Cardiac muscle cell (in vitro differentiated cells and primary cell): ENCODE data around the gene TMED3. TPM values are rescaled to one million over a fixed set of nuclear protein-coding genes. Genes with fewer than 3 reads are reported as not detected.

Source experiments
- DNase-seq, 2 donors: peaks; one replicate each; pipeline versions ENCODE4 v3.0.0 to v3.0.0-alpha.2; 2010 to 2017; ENCODE audit warnings: low read depth in 1 of 2, low spot score in 1 of 2
- H3K27ac ChIP-seq: fragments of 200-600 bp; sonication (generic); 2 replicates; pipeline ENCODE4 v1.5.1; 2016
- H3K27me3 ChIP-seq: fragments of 200-600 bp; sonication (generic); 2 replicates; pipeline ENCODE4 v1.6.0; 2016; ENCODE audit warnings: control low read depth
- H3K36me3 ChIP-seq: fragments of 200-600 bp; sonication (generic); 2 replicates; pipeline ENCODE4 v1.5.1; 2016; ENCODE audit warnings: control low read depth
- H3K4me1 ChIP-seq: fragments of 200-600 bp; sonication (generic); 2 replicates; pipeline ENCODE4 v1.8.1; 2017; ENCODE audit warnings: low read depth, mild to moderate bottlenecking, mixed run types
- H3K4me3 ChIP-seq: fragments of 200-600 bp; sonication (generic); 2 replicates; pipeline ENCODE4 v1.5.1; 2016; ENCODE audit warnings: mild to moderate bottlenecking
- H3K9me3 ChIP-seq: fragments of 200-600 bp; sonication (generic); 2 replicates; pipeline ENCODE4 v1.5.1; 2017; ENCODE audit warnings: low read depth, mild to moderate bottlenecking, control low read depth
- polyA plus RNA-seq: library from polyadenylated mRNA; unstranded; fragments of >200 nt; fragmentation: Nextera tagmentation; extraction: Ambion mirVana; gene quantifications from 2 replicates; pipeline ENCODE4 v1.2.1, GENCODE V29; 2016
- total RNA-seq: library from RNA; depleted of rRNA; stranded (reverse); fragments of >200 nt; gene quantifications from 2 replicates; pipeline ENCODE4 v1.2.3, GENCODE V29; 2016
- TF ChIP-seq, protein P1 (sequence below): IDR thresholded peaks from 2 replicates; pipeline ENCODE4 v1.5.1; 2012; ENCODE audit warnings: low read depth, mild to moderate bottlenecking, low read length

Gene TMED3
- total and polyA plus RNA-seq, 2 experiments from 2014 or later: 74.3 to 74.6 TPM

DNA sequence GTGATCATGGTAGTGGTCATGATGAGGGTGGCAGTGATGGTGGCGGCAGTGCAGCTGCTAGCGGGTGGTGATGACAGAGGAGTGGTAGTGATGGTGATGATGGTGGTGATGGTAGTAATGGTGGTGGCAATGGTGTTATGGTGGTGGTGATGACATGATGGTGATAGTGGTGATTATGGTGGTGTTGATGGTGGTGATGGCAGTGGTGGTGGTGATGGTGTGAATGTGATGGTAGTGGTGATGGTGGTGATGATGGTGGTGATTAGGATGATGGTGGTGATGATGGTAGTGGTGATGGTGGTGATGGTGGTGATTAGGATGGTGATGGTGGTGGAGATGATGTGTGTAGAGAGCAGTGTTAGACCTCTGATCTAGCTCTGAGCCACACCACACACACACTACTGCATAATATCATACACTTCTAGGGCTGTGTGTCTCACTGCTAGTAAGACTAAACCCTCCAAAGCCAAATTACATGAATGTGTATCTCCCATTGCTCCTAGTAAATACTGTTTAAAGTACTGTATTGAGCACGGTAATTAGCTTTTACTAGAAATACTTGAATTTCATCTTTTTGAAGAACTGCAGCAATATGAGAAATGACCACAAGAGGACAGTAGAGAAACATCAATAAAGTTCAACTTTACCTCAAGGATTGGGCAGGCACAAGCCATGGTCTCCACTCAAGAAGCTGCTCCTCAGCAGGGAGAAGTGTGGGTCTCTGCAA is 28.8 kb downstream of the TMED3 start:
- H3K36me3 ChIP-seq: no peaks in the 10 kb centered on the region
- H3K9me3 ChIP-seq: no peaks in the 10 kb centered on the region
- no peak overlapping the region for H3K4me3 ChIP-seq
- TF ChIP-seq, protein P1, sequence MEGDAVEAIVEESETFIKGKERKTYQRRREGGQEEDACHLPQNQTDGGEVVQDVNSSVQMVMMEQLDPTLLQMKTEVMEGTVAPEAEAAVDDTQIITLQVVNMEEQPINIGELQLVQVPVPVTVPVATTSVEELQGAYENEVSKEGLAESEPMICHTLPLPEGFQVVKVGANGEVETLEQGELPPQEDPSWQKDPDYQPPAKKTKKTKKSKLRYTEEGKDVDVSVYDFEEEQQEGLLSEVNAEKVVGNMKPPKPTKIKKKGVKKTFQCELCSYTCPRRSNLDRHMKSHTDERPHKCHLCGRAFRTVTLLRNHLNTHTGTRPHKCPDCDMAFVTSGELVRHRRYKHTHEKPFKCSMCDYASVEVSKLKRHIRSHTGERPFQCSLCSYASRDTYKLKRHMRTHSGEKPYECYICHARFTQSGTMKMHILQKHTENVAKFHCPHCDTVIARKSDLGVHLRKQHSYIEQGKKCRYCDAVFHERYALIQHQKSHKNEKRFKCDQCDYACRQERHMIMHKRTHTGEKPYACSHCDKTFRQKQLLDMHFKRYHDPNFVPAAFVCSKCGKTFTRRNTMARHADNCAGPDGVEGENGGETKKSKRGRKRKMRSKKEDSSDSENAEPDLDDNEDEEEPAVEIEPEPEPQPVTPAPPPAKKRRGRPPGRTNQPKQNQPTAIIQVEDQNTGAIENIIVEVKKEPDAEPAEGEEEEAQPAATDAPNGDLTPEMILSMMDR: peak; percentile 90
- peak; percentile 53 to 75 for DNase-seq
- H3K27me3 ChIP-seq: no peaks in the 10 kb centered on the region
- H3K4me1 ChIP-seq: no peaks in the 10 kb centered on the region
- H3K27ac ChIP-seq: no peak overlapping the region

DNA sequence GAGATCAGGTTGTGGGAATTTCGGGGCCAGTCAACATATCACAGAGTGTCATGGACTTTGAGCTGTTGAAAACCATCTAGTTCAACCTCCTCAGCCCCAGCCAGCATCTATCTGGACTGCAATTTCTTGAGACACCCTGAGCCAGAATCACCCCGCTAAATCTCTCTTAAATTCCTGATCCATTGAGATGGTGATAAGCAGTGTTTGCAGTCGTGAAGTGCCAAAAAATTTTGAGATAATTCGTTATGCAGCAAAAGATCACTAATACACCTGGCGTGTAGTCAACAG is 29.3 kb downstream of the TMED3 start:
- Histone ChIP-seq H3K27me3 (no peaks in the 10 kb centered on the region), H3K4me1 (no peaks in the 10 kb centered on the region)
- TF ChIP-seq, protein P1: no peak

DNA sequence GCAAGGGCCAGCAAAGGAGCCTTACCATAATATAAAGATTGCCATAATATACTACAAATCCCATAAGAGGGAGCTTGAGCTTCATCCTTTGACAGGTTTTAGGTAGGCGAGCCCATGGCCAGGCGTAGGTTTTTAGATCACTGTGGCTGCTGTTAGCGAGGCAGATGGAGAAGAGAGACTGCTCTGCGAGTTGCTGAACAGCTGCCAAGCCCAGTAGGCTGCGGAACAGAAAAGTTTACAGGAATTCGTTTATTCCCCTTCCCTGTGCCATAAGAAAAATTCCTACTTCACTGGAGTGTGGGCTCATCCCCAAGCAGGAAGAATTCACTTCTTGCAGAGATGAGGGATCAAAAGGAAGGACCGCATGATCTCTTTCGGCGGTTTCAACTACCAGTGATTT is 30.5 kb downstream of the TMED3 start:
- DNase-seq: peak in 1 of 2 donors; percentile 24
- Histone ChIP-seq H3K9me3 (no peaks in the 10 kb centered on the region), H3K36me3 (no peaks in the 10 kb centered on the region), H3K4me3 (no peak overlapping the region), H3K27ac (no peak overlapping the region), H3K4me1 (no peaks in the 10 kb centered on the region), H3K27me3 (no peaks in the 10 kb centered on the region)
- TF ChIP-seq, protein P1: no peak

More for the DNA sequence above, 29.3 kb downstream of the TMED3 start:
- H3K27ac ChIP-seq: no peak overlapping the region
- H3K4me3 ChIP-seq: no peak overlapping the region
- no peaks in the 10 kb centered on the region for H3K36me3 ChIP-seq
- DNase-seq: no peak
- no peaks in the 10 kb centered on the region for H3K9me3 ChIP-seq

DNA sequence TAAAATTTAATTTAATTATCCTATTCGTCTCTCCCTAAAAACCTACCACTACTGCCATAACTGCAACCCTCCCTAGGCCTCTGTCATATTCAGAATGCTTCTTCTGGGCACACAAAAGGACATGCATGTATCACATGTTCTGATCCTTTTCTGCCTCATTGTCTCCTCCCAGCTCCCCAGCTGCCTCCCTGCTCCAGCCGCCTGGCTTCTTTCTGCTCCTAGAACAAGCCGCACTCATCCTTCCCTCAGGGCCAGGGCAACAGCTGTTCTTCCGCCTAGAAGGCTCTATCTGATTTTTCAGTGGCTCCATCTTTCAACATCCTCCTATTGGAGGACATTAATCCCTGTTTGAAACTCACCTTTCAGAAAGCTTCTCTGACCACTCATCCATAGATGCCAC is 38.6 kb downstream of the TMED3 start:
- H3K4me1 ChIP-seq: peaks cover 3% of the 10 kb centered on the region
- no peaks in the 10 kb centered on the region for H3K9me3 ChIP-seq
- H3K36me3 ChIP-seq: no peaks in the 10 kb centered on the region
- no peaks in the 10 kb centered on the region for H3K27me3 ChIP-seq
- peak in 1 of 2 donors; percentile 33 for DNase-seq
- no peak overlapping the region for H3K4me3 ChIP-seq
- H3K27ac ChIP-seq: no peak overlapping the region
- TF ChIP-seq, protein P1: no peak

DNA sequence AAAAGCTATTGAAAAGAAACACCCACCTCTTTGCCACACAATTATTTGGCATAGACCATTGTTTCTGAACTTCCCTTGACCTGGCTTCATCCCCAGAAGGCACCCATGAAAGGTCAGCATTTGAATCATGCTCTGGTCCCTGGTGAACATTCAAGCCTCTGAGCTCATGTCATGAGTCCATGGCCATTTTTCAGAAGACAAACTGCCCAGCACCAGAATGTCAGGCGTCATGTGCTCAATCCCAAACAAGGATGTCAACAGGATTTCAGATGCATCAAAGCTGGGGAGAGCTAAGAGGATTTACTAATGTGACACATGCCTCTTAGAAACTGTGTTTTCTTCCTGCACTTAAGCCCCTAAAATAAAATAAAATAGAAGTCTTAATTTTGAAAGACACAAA is 41.3 kb downstream of the TMED3 start:
- DNase-seq: no peak
- H3K4me1 ChIP-seq: peaks cover 3% of the 10 kb centered on the region
- no peaks in the 10 kb centered on the region for H3K9me3 ChIP-seq
- H3K27ac ChIP-seq: no peak overlapping the region
- no peak overlapping the region for H3K4me3 ChIP-seq
- TF ChIP-seq, protein P1: no peak
- H3K36me3 ChIP-seq: no peaks in the 10 kb centered on the region
- H3K27me3 ChIP-seq: no peaks in the 10 kb centered on the region
